Measurements from ENCODE around the gene TPST2.

DNA sequence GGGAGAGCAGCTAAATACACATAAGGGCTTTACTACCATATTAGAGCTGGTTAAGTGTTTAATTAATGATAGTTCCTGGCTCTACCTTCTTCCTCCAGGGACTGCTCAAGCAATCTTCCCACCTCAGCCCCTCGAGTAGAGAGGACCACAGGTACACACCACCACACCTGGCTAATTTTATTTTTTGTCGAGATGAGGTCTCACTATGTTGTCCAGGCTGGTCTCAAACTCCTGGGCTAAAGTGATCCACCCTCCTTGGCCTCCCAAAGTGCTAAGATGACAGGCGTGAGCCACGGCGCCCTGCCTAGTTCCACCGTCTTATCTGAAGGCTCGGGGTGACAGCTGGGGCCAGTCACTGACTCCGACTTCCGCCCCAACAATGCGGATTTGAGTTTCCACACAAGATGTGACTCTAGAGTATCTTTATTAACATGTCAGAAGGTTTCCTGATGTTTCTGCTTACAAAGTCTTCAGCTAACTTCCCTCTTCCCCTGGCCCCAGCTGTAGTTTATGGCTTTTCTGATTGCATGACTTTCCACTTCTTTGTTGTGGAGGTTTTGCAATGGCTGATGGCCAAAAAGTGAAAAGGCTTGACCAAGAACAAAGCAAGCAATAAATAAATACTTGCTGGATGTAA is 16.8 kb downstream of the TPST2 start:
- TF ChIP-seq EZH2 (IDR thresholded peaks at IDR 0.05; ENCODE audit: borderline replicate concordance, low read depth, low read length, poor library complexity, severe bottlenecking), result no peak
- TF ChIP-seq, protein P1, sequence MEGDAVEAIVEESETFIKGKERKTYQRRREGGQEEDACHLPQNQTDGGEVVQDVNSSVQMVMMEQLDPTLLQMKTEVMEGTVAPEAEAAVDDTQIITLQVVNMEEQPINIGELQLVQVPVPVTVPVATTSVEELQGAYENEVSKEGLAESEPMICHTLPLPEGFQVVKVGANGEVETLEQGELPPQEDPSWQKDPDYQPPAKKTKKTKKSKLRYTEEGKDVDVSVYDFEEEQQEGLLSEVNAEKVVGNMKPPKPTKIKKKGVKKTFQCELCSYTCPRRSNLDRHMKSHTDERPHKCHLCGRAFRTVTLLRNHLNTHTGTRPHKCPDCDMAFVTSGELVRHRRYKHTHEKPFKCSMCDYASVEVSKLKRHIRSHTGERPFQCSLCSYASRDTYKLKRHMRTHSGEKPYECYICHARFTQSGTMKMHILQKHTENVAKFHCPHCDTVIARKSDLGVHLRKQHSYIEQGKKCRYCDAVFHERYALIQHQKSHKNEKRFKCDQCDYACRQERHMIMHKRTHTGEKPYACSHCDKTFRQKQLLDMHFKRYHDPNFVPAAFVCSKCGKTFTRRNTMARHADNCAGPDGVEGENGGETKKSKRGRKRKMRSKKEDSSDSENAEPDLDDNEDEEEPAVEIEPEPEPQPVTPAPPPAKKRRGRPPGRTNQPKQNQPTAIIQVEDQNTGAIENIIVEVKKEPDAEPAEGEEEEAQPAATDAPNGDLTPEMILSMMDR (conservative IDR thresholded peaks at IDR 0.05; ENCODE audit: low read depth, low read length), result no peak

Measured in A673 (cell line).